C4-2B (cell line): ENCODE results near the gene OR10J1.
"Not testable (repeated sequence)": the region's sequence is repeated elsewhere in the genome, so short reads cannot be mapped to it uniquely, and the experiment has no call there.

ENCODE experiments used
- H3K27ac ChIP-seq: fragments of 450-650 bp; 2 replicates; pipeline ENCODE4 v1.5.1; 2017
- ZFX ChIP-seq: fragments of 450-650 bp; IDR thresholded peaks from 2 replicates; pipeline ENCODE4 v1.6.1; 2017
- TF ChIP-seq, protein P1 (sequence below): fragments of 450-650 bp; conservative IDR thresholded peaks from 2 replicates; pipeline ENCODE4 v1.5.1; 2017; ENCODE audit warnings: mild to moderate bottlenecking

Gene OR10J1

DNA sequence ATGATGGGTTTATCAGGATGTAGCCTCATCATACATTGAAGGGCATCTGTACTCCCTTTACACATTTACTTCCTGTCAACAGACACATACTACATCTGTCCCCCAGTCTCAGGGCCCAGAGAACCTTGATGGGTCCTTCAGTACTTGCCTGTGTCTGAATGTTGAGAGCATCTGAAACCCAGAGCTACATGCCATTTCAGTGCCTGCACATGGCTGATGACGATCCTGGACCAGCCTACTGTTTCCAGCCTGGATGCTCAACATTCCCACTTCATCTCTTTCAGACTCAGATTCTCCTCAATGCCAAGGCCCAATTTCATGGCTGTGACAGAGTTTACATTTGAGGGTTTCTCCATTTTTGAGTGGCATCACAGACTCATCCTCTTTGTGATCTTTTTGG is 7.6 kb upstream of the OR10J1 start, which contains the start of gene OR10J4:
Gene OR10J4, plus strand, starts transcription at position 301 of the 400 bp plus-strand sequence.
- TF ChIP-seq, protein P1, sequence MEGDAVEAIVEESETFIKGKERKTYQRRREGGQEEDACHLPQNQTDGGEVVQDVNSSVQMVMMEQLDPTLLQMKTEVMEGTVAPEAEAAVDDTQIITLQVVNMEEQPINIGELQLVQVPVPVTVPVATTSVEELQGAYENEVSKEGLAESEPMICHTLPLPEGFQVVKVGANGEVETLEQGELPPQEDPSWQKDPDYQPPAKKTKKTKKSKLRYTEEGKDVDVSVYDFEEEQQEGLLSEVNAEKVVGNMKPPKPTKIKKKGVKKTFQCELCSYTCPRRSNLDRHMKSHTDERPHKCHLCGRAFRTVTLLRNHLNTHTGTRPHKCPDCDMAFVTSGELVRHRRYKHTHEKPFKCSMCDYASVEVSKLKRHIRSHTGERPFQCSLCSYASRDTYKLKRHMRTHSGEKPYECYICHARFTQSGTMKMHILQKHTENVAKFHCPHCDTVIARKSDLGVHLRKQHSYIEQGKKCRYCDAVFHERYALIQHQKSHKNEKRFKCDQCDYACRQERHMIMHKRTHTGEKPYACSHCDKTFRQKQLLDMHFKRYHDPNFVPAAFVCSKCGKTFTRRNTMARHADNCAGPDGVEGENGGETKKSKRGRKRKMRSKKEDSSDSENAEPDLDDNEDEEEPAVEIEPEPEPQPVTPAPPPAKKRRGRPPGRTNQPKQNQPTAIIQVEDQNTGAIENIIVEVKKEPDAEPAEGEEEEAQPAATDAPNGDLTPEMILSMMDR: no peak
- TF ChIP-seq ZFX: no peak
- no peak within 1 kb of the TSS for H3K27ac ChIP-seq

GRCh38 chr1:159436469-159436868 is 3.1 kb upstream of the OR10J1 start:
- TF ChIP-seq ZFX: no peak
- TF ChIP-seq, protein P1: no peak
- no peak overlapping the region for H3K27ac ChIP-seq

DNA sequence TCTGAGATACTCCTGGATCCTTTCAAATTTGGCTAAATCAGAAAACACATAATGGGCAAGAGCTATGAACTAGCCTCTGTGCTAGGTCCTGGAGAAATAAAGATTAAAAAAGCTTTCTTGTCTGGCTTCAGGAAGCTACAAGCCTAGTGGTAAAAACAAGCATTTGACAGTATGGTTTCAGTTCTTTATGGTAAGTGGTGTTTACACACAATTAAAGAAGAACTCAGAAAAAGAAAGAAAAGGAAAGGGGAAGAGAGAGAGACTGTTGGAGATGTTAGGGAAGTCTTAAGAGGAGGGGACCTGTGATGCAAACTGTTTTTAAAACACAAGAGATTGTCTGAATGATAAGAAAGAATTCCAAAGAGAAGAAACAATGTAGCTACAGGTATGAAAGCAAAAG is 1.8 kb downstream of the OR10J1 start:
- TF ChIP-seq, protein P1: no peak
- no peak for TF ChIP-seq ZFX
- H3K27ac ChIP-seq: no peak overlapping the region

GRCh38 chr1:159442428-159442827 is 2.9 kb downstream of the OR10J1 start:
- TF ChIP-seq, protein P1: no peak
- TF ChIP-seq ZFX: no peak
- H3K27ac ChIP-seq: no peak overlapping the region

DNA sequence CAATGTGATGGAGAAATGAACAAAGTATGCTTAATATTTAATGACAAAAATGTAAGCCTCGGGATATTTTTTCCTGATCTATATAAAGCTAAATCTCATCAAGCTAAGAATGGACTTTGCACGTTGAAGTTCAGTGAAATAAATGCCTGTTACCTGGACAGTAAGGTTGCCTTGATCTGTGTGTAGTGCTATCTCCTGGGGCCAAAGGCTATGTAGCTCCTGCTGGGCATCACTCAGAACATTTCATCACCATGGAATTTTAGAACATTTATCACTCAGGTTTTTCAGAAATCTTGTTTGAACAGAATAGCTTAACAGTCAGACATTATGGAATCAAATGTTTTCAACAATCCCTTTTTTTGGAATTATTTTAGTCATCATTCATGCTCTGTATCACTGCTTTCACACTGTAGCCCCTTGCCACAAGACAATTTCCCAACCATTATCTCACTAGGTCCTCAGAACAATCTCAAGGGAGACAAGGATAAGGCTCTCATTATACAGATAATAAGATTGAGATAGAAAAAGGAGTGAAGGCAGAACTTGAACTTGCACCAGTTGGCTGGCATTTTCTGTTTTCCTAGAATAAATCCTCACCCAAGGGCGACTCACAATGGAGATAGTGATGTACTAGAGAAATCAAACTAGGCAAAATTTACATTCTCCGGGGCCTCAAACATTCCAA is 3.7 kb downstream of the OR10J1 start:
- TF ChIP-seq ZFX: no peak
- TF ChIP-seq, protein P1: no peak
- no peak overlapping the region for H3K27ac ChIP-seq

- H3K27ac ChIP-seq: no peak overlapping the region
- no peak for TF ChIP-seq ZFX
- TF ChIP-seq, protein P1: no peak
These were observed 5.0 kb downstream of the OR10J1 start for GRCh38 chr1:159444511-159444910.

GRCh38 chr1:159448181-159448580 is 8.7 kb downstream of the OR10J1 start:
- no peak for TF ChIP-seq ZFX
- TF ChIP-seq, protein P1: no peak
- H3K27ac ChIP-seq: no peak overlapping the region

DNA sequence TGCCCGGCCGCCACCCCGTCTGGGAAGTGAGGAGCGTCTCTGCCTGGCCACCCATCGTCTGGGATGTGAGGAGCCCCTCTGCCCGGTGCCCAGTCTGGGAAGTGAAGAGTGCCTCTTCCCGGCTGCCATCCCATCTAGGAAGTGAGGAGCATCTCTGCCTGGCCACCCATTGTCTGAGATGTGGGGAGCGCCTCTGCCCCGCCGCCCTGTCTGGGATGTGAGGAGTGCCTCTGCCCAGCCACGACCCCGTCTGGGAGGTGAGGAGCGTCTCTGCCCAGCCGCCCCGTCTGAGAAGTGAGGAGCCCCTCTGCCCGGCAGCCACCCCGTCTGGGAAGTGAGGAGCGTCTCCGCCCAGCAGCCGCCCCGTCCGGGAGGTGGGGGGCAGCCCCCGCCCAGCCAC is 10.1 kb downstream of the OR10J1 start:
- H3K27ac ChIP-seq: not testable (repeated sequence)
